Loucy (cell line): ENCODE measurements around the gene CDR2L.

Experiments used
- H2AFZ ChIP-seq: fragments of 200-600 bp; sonication (generic); 2 replicates; pipeline ENCODE4 v1.6.0; 2016; ENCODE audit warnings: antibody characterized with exemption, mild to moderate bottlenecking, low read length, moderate library complexity
- H3F3A ChIP-seq: fragments of 200-600 bp; 2 replicates; pipeline ENCODE4 v1.6.0; 2016; ENCODE audit warnings: antibody characterized with exemption, low read depth, mild to moderate bottlenecking
- H3K27me3 ChIP-seq: fragments of 200-600 bp; sonication (generic); 2 replicates; pipeline ENCODE4 v1.6.1; 2014; ENCODE audit warnings: low read length, mild to moderate bottlenecking; ENCODE audit not compliant: insufficient read depth, poor library complexity, severe bottlenecking
- H3K36me3 ChIP-seq: fragments of 200-600 bp; sonication (generic); 2 replicates; pipeline ENCODE4 v1.6.1; 2016; ENCODE audit warnings: low read length; ENCODE audit not compliant: insufficient read depth
- H3K4me1 ChIP-seq: fragments of 200-600 bp; sonication (generic); 2 replicates; pipeline ENCODE4 v1.5.1; 2014; ENCODE audit warnings: low read length, mild to moderate bottlenecking; ENCODE audit not compliant: insufficient read depth, poor library complexity, severe bottlenecking
- H3K4me2 ChIP-seq: fragments of 200-600 bp; sonication (generic); 2 replicates; pipeline ENCODE4 v1.6.0; 2014; ENCODE audit warnings: antibody characterized with exemption, low read length, low read depth, mild to moderate bottlenecking; ENCODE audit not compliant: poor library complexity, severe bottlenecking
- H3K4me3 ChIP-seq: fragments of 200-600 bp; sonication (generic); 2 replicates; pipeline ENCODE4 v1.5.1; 2014; ENCODE audit warnings: low read length, mild to moderate bottlenecking, mixed read lengths; ENCODE audit not compliant: poor library complexity, severe bottlenecking
- H3K79me2 ChIP-seq: fragments of 200-600 bp; sonication (generic); 2 replicates; pipeline ENCODE4 v1.6.1; 2014; ENCODE audit warnings: low read length; ENCODE audit not compliant: insufficient read depth
- H3K9ac ChIP-seq: fragments of 200-600 bp; sonication (generic); 2 replicates; pipeline ENCODE4 v1.6.0; 2014; ENCODE audit warnings: mild to moderate bottlenecking, low read depth, low read length, moderate library complexity; ENCODE audit not compliant: poor library complexity, severe bottlenecking
- H3K9me2 ChIP-seq: fragments of 200-600 bp; sonication (generic); replicated peaks from 2 replicates; pipeline ENCODE4 v1.6.1; 2016; ENCODE audit warnings: low read depth, low read length, mixed read lengths
- H3K9me3 ChIP-seq: fragments of 200-600 bp; sonication (generic); 2 replicates; pipeline ENCODE4 v1.6.1; 2014; ENCODE audit warnings: mild to moderate bottlenecking, antibody characterized with exemption, low read length, low read depth; ENCODE audit not compliant: insufficient read depth
- H4K20me1 ChIP-seq: fragments of 200-600 bp; sonication (generic); 2 replicates; pipeline ENCODE4 v1.6.0; 2014; ENCODE audit warnings: antibody characterized with exemption, low read length, mild to moderate bottlenecking; ENCODE audit not compliant: insufficient read depth, poor library complexity, severe bottlenecking
- CTCF ChIP-seq: fragments of 200-600 bp; sonication (generic); conservative IDR thresholded peaks from 2 replicates; pipeline ENCODE4 v1.5.1; 2014; ENCODE audit warnings: mild to moderate bottlenecking, antibody characterized with exemption, low read length
- EZH2phosphoT487 ChIP-seq: fragments of 200-600 bp; IDR thresholded peaks from 2 replicates; pipeline ENCODE4 v1.6.1; 2018; ENCODE audit warnings: antibody characterized with exemption, mild to moderate bottlenecking, moderate library complexity, borderline replicate concordance

CDR2L gene

GRCh38 chr17:75046407-75047289 is 59.2 kb downstream of the CDR2L start, which contains the start of the genes ATP5PD and KCTD2:
ATP5PD (minus strand) TSS chr17:75046969; CDS start chr17:75042650, 4,319 bp downstream.
KCTD2 (plus strand) TSS chr17:75047225; CDS start chr17:75047251, 26 bp downstream.
- Histone ChIP-seq H3K9me2 (no peaks in the 10 kb centered on the region), H3F3A (no peaks in the 10 kb centered on the region), H3K9me3 (no peaks in the 10 kb centered on the region), H3K79me2 (peaks cover 38% of the 10 kb centered on the region), H2AFZ (peak within 1 kb of the TSS; percentile 81), H3K4me3 (peak within 1 kb of the TSS; percentile 88), H3K4me2 (peak within 1 kb of the TSS; percentile 96), H3K4me1 (peaks cover 23% of the 10 kb centered on the region), H4K20me1 (peaks cover 3% of the 10 kb centered on the region), H3K36me3 (0 out of 2 replicates have a peak, but pooled peaks cover 2% of the 10 kb centered on the region), H3K27me3 (no peaks in the 10 kb centered on the region), H3K9ac (peak within 1 kb of the TSS; percentile 87)
- TF ChIP-seq CTCF (no peak), EZH2phosphoT487 (no peak)

- peaks cover 23% of the 10 kb centered on the region for H3K4me1 ChIP-seq
- H2AFZ ChIP-seq: peak overlapping the region; percentile 9; the same call in 1 of the 2 replicates
- peaks cover 3% of the 10 kb centered on the region for H4K20me1 ChIP-seq
- no peaks in the 10 kb centered on the region for H3K27me3 ChIP-seq
- H3K36me3 ChIP-seq: 0 out of 2 replicates have a peak, but pooled peaks cover 5% of the 10 kb centered on the region
- H3K9me3 ChIP-seq: no peaks in the 10 kb centered on the region
- TF ChIP-seq EZH2phosphoT487 (no peak), CTCF (no peak)
- no peaks in the 10 kb centered on the region for H3F3A ChIP-seq
- H3K79me2 ChIP-seq: peaks cover 38% of the 10 kb centered on the region
- H3K4me2 ChIP-seq: peak overlapping the region; percentile 96
- peak overlapping the region; percentile 88 for H3K4me3 ChIP-seq
- H3K9me2 ChIP-seq: no peaks in the 10 kb centered on the region
- H3K9ac ChIP-seq: peak overlapping the region; percentile 87
Measured at GRCh38 chr17:75047398-75048098, 60.1 kb downstream of the CDR2L start.

- peak overlapping the region; percentile 96 for H3K4me2 ChIP-seq
- TF ChIP-seq CTCF: no peak
- no peak for TF ChIP-seq EZH2phosphoT487
- H3K9me2 ChIP-seq: no peaks in the 10 kb centered on the region
- H3K36me3 ChIP-seq: peaks cover 10% of the 10 kb centered on the region; the same call in 1 of the 2 replicates
- H2AFZ ChIP-seq: no peak overlapping the region
- peaks cover 23% of the 10 kb centered on the region for H3K4me1 ChIP-seq
- peaks cover 38% of the 10 kb centered on the region for H3K79me2 ChIP-seq
- peak overlapping the region; percentile 88 for H3K4me3 ChIP-seq
- H3K27me3 ChIP-seq: no peaks in the 10 kb centered on the region
- no peaks in the 10 kb centered on the region for H3F3A ChIP-seq
- peaks cover 3% of the 10 kb centered on the region for H4K20me1 ChIP-seq
- peak overlapping the region; percentile 87 for H3K9ac ChIP-seq
- no peaks in the 10 kb centered on the region for H3K9me3 ChIP-seq
Measured at GRCh38 chr17:75048249-75048878, 60.9 kb downstream of the CDR2L start.
